GOT3 (cell line): ENCODE measurements around the gene CHAF1A.

ENCODE experiments used
- DNase-seq: peaks from one replicate; lab custom pipeline; 2025; ENCODE audit warnings: mixed read lengths; lab: John Stamatoyannopoulos, UW

The CHAF1A gene

GRCh38 chr19:4367336-4367723 lies 35.1 kb upstream of the CHAF1A start:
- DNase-seq, result no peak

- no peak for DNase-seq
Measured at GRCh38 chr19:4367781-4368127, 34.7 kb upstream of the CHAF1A start.

- no peak for DNase-seq
Measured at GRCh38 chr19:4368128-4368820, 34.2 kb upstream of the CHAF1A start.

GRCh38 chr19:4369109-4369887 lies 33.1 kb upstream of the CHAF1A start:
- DNase-seq, result no peak

DNA sequence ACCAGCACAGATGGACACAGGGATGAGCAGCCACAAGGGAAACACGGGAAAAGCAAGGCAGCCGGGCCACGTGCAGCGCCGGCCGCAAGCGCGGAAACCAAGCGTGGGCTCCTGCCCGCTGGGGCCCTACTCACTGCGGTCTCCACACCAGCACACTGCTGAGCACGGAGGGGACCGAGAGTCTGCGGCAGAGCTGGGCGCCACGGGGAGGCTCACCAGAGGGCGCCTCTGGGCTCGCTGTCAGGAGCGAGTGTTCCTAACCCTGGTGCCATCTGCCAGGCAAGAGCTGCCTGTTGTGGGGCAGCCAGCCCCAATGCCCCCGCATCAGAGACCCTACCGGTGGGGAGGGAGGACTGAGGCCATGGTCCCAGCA lies 32.6 kb upstream of the CHAF1A start:
- no peak for DNase-seq

DNA sequence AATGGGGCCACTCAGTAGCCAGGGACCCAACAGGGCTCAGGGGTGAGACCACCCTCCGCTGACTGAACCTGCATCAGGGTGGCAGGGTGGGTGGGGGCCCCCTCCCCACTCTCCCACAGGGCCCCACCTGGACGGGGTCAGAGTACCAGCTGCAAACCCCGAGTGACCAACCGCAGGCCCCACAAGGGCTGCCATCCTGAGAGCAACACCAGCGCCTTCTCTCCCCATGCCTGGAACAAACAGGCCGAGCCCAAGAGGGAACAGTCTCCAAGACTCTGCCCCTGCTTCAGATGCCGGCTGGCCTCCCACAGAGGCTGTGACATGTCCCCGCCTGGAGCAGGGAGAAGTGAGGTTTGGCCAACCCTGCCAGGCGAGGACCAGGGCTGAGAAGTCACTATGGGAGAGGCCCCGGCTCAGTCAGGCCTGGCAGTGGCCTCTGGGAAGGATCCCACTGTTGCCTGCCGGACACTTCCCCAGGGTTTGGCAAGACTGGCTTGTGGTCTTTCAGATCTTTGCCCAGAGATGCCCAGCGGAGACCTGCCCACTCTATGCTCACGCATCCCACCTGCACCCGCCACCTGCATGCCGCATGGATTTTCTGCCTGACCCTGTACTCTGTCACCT lies 31.9 kb upstream of the CHAF1A start:
- no peak for DNase-seq

DNA sequence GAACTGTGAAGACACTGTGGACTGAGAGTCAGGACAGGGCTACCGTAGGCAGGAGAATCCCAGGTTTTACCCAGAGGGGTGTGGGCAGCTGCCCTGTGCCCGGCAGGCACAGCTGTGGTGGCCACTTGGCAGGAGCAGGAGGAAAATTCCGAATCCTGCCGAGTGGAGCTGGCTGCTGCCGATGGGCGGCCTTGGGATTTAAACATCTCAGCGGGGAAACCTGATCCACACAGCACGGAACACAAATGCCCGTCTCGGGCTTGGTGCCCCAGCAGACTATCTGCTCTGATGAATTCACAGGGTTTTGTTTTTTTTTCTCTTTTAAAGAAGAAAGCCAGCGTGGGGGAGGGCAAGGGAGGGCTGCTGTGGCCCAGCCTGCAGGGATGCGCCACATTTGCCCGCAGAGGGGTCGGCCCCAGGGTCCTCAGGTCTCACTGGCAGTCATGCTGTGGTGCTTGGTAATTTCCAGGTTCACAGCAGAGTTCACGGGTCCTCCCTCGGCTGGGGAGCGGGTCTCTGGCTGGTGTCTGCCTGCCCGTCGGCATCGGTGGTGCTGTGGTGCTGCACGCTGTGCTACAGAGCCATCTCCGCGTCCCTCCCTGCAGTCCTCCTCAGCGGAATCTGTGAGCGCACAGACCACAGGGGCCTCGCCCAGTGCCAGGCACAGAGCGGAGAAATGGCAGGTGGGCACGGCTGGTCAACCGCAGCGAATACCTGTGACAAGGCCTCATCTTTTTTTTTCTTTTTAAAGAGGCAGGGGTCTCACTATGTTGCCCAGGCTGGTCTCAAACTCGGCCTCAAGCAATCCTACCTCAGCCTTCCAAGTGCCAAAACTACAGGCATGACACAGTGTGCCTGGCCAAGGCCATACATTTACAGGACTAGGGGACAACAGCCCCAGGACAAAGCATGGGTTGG lies 30.9 kb upstream of the CHAF1A start:
- no peak for DNase-seq

- DNase-seq, result no peak
Measured at GRCh38 chr19:4372165-4373012, 30.1 kb upstream of the CHAF1A start.

DNA sequence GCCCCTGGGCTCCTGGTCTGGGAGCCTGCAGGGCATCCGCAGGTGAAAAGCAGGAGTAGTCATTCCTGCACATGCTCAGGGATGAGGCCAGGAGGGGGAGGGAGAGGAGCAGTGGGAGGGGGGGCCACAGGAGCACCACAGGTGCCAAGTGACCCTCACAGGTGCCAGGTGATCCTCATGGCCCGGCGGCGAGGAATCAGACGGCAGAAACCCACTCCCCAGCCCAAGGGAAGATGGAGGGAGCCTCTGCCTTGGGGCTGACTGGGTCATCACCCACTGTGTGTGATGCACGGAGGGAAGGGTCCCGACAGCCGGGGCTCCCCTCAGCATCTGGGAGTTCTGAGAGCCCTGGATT lies 29.4 kb upstream of the CHAF1A start:
- no peak for DNase-seq

GRCh38 chr19:4373601-4374497 lies 28.6 kb upstream of the CHAF1A start:
- DNase-seq, result no peak

GRCh38 chr19:4374498-4375163 lies 27.8 kb upstream of the CHAF1A start:
- DNase-seq, result peak; percentile 44

GRCh38 chr19:4375164-4376027 lies 27.0 kb upstream of the CHAF1A start:
- peak; percentile 67 for DNase-seq

DNA sequence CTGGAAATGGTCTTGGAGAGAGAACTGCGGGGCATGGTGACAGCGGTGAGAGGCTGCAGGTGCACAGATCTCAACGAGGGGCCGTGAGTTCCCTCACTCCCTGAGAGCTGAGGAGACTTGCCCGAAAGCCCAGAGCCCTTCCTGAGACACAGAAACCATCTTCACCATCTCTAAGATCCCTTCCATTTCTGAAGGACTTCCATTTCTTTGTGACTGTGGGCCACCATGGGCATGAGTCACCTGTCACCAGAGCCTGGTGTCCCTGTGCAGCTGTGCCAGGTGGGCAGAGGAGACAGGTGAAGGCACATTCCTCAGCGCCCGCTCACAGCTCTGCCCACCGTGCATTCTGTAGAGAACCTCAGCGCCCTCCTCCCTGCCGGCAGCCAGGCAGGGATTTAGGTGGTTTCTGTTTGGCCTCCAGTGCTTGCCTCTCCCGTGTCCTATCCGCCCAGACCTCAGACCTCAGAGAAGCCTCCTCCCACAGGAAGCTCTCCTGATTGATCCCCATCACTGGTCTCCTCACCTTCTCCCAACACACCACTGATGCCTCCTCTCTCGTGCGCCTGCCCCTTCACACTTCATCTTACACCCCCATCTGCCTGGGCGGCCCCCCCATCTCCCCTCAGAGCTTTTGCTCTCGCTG lies 26.3 kb upstream of the CHAF1A start:
- DNase-seq, result no peak

DNA sequence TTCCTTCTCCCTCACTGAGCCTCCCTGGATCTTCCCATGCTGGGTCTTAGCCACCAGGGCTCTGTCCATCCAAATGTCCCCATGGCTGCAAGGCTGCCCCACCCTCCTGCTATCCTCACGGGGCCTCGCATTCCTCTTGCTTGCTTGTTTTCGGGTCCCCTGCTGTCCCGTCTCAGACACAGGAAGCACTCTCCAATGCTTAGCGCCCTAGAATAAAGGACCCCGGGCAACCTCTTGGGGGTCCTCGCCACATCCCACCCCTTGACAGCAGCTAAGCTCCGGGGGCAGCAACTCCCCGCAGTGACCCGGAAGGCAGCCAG lies 25.8 kb upstream of the CHAF1A start:
- no peak for DNase-seq

- no peak for DNase-seq
Measured at GRCh38 chr19:4376991-4377781, 25.3 kb upstream of the CHAF1A start.

- no peak for DNase-seq
Measured at GRCh38 chr19:4378886-4379285, 23.6 kb upstream of the CHAF1A start.

DNA sequence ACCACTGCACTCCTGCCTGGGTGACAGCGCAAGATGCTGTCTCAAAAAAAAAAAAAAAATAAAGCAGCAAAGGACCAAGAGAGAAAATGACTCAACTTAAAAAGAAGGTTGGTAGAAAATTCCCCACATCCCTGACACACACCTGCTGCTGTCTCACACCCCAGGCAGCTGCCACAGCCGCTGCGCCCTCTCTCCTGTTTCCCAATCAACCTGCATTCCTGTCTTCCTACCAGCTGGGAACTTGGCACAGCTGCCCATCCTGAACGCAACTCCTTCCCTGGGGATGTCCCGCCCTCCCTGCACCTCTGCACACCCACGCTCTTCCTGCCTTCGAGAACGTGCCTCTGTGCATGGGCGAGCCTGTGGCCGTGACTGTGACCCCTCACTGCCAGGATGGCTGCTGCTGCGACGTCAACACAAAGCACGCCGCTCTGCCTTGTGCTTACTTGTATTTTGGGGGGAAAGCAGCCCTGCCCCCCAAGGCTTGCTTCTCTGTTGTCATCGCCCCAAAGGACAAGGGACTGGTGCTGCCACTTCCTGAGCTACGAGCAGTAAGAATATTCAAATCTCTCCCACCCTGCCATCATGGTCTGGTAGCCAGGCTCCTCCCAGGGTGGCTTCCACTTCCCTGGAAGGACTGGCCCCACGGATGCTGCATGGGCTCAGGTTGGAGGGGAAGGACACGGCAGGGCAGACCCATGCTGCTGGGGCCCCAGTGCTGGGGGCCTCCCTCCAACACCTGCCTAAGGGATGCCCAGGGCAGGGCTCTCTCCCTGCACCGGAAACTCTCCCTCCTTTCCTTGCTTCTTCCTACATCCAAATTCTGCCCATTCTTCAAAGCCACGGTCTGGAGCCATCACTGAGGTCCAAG lies 22.8 kb upstream of the CHAF1A start:
- DNase-seq, result no peak
